GM18951 (cell line): Measurements from ENCODE around the gene DGKI.
"Not testable (repeated sequence)": the region's sequence is repeated elsewhere in the genome, so short reads cannot be mapped to it uniquely, and the experiment has no call there.

Experiments
- POLR2A ChIP-seq: IDR thresholded peaks from 4 replicates; pipeline ENCODE4 v1.6.1; 2011; ENCODE audit warnings: mild to moderate bottlenecking; ENCODE audit not compliant: insufficient read length, insufficient read depth; ENCODE audit errors: extremely low read depth
- in situ Hi-C: fragments of 300-500 bp; cut with MboI; formaldehyde crosslinking; loops from one replicate; pipeline ENCODE4 v1.12.0; 2022; ENCODE audit warnings: low sequenced_read_pairs, mixed read lengths, inconsistent platforms; ENCODE audit not compliant: unreplicated experiment

The DGKI gene

DNA sequence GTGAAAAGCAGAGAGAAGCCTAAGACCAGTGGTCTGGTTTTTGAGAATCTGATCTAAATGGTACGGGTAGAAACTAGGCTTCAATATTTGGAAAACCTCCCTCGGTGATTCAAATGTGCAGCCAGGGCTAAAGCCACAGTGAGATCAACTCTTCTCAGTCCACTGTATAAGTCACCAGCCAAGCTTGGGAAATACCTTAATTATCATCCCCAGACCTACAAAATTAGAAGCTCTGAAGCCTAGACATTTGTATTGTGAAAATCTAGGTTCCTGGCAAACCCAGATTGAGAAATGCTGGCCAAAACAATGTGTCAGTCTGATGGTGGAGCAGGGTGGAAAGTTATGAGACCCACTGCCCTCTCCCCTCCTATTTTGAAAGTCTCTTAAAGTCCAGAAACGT, 131.7 kb downstream of the DGKI start:
- in situ Hi-C loops = no loop called here
- no peak for TF ChIP-seq POLR2A

DNA sequence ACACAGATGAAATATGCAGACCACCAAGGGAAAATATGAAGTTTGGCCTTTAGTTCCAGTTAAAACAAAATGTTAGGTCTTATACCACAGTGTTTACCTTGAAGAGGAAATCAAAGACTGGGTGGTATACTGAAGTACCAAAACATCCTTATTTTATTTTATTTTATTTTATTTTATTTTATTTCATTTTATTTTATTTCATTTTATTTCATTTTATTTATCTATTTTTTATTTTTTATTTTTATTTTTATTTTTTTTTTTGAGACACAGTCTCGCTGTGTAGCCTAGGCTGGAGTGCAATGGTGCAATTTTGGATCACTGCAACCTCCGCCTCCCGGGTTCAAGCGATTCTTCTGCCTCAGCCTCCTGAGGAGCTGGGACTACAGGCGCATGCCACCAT, 140.4 kb downstream of the DGKI start:
- in situ Hi-C loops = not testable (repeated sequence)

DNA sequence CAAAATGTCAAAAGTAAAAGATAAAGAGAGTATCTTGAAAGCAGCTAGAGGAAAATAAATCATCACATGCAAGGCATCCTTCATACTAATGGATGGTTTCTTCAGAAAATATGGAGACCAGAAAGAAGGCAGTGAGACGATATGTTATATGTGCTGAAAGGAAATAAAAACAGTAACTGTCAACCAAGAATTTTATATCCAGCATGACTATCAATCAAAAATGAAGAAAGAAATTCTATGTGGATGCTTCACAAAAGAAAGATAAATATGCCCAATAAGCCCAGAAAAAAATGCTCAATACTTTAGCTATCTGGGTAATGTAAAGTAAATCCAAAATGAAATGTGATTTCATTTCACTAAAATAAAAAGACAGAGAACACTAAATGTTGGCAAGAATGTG, 142.1 kb downstream of the DGKI start:
- in situ Hi-C loops = no loop called here
- no peak for TF ChIP-seq POLR2A

DNA sequence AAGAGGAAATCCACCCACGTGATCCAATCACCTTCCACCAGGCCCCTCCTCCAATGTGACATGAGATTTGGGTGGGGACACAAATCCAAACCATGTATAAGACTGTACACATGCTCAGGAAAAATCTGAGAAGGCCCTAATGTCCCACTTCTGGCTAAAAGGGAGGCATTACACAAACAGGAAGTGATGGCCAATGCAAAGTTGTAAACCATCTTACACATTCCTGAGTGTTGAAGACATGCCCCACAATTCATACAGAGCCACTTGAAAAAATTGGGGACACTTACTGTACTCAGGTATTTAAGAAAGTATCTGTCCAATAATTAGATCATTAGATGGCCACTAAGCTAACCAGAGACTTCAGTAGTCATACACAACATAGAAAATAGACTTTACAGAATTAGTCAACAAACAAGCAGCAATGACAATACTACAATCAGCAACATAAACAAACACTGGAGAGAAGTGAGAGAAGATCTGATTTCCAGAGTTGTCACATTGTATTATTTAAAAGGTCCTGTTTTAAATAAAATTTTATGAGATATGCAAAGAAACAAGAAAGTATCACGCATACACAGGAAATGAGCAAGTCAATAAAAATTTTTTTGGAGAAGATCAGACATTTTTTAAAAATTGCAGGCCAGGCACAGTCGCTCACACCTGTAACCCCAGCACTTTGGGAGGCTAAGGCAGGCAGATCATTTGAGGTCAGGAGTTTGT, 143.3 kb downstream of the DGKI start:
- TF ChIP-seq POLR2A = no peak
- in situ Hi-C loops = no loop called here

DNA sequence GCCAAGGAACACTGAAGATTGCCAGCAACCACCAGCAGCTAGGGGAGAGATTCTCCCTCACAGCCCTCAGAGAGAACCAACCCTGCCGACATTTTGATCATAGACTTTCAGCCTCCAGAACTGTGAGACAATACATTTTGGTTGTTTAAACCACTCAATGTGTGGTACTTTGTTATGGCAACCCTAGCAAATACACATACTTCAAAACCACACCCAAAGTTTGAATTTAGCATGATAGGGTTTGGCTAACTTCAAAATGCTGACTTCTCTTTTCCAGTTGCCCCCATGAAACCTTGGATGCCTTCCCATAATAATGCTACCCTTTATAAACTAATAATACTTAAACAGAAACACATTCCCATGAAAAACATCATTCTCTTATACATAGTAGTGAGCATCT, 149.8 kb downstream of the DGKI start:
- TF ChIP-seq POLR2A = no peak
- in situ Hi-C loops = no loop called here

DNA sequence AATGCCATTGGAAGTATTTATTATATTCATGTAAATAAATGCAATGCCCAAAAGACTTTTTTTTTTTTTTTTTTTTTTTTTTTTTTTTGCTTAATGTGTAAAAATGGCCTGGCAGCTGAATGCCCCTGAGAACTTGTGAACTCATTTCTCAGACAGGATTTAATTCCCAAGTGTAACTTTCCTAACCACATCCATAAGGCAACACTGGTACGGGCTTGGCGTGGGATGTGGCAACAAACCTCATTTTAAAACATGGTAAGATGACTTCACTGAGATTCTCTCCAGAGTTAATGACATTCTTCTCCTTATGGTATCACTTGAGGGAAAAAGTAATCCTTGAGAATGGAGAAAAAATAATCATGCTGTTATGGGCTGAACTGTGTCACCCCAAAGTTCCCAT, 150.4 kb downstream of the DGKI start:
- no peak for TF ChIP-seq POLR2A
- in situ Hi-C loops = no loop called here

DNA sequence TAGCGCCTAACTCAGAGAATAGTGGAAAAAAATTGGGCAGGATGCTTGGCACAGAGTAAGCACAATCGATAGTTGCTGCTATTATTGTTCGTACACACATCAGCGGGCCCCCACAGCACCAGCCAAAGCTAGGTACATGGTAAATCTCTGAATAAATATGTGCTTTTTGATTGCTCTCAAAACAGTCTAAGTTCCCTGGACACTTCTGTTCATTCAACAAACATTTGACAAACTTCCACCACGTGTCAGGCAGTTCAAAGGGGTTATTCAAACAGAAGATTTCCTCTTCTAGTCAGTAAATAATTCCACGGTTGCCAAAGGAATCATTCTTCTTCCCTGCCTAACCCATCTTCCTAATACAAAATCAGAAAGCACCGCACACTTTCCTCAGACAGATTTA, 150.8 kb downstream of the DGKI start:
- TF ChIP-seq POLR2A = no peak
- in situ Hi-C loops = no loop called here

DNA sequence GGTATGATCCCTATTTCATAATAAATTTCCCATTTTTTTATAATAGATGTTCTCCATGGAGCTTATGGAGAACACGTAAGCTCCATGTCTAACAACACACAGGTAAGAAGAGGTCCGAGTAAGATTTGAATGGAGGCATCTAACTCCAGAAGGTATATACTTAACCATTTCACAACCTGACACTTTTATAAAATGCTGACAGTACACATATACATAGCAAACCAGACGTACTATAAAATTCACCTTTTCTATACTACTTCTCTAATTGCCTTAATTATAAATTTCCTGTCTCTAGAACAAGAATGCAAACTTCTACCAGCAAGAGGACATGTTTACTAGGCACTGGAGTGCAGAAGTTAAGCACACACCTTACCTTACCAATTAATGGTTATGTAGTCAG, 151.3 kb downstream of the DGKI start:
- in situ Hi-C loops = no loop called here
- no peak for TF ChIP-seq POLR2A

DNA sequence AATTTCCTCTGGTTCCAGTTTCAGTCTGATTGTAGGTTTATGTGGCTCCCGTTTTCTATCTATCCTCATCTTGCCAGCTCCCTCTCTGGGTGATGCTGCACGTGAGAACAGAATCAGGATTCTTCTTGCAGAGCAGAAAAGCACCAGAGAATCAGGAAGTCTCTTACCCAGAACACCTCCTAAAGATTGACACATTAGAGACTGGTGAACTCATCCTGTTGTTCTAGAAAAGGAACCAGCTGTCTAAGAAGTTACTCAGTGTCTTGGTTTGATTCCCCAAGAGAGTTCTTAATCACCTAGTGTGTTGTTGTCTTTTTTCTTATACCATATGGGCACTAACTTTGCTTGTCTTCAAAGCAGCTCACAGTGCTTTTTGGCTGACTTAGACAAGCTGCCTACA, 152.4 kb downstream of the DGKI start:
- in situ Hi-C loops = no loop called here
- TF ChIP-seq POLR2A = no peak

DNA sequence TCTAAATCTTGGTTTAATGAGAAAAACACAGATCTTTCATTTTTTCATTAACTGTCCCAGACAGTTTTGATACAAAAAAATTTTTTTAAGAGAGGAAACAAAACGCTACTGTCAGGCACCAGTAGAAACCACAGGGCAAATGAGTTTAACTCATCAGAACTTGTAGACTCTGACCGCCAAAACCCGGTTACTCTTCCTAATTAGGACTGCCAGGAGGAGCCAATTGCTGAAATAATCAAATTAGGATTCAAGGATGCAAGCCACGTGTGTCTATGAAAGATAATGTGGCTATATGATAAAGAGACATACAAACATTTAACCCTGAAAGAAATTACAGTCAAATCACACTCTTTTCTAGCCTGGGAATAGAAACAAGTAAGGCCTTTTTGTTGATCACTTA, 154.4 kb downstream of the DGKI start:
- in situ Hi-C loops = no loop called here
- TF ChIP-seq POLR2A = no peak

DNA sequence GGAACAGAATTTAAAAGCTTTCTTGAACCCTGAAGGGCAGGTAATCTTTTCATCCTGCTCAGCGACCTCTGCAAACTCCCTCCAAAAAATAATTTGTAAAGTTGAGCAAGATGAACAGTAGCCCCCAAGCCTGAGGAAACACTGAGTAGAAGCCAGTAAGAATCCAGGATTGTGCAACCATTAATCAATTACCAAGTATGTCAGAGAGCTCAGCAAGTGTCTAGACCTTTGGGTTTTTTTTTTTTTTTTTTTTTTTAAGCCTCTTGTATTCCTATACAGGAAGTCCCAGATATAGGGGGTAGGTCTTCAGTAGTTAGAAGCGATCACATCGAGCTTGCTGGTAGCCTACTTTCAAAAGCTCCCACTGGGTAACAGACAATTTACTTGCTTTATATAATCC, 155.2 kb downstream of the DGKI start:
- in situ Hi-C loops = no loop called here
- TF ChIP-seq POLR2A = no peak

DNA sequence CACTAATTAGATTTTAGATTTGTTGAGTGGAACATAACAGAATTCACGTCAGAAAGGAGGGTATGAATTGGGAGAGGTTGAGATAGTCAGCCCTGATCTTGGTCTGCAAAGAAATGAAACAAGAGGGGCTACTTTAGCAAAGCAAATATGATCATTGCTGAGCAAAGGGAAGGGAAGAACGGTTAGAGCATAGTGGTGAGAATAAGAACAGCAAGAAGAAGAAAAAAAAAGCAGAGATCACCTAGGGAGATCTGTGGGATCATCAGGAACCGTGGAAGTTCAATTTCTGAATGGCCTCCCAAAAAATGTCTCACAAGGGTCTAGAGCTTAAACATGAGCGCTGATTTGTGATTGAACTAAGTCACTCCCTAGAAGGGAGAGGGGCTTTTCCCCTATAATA, 156.1 kb downstream of the DGKI start:
- in situ Hi-C loops = no loop called here
- no peak for TF ChIP-seq POLR2A

DNA sequence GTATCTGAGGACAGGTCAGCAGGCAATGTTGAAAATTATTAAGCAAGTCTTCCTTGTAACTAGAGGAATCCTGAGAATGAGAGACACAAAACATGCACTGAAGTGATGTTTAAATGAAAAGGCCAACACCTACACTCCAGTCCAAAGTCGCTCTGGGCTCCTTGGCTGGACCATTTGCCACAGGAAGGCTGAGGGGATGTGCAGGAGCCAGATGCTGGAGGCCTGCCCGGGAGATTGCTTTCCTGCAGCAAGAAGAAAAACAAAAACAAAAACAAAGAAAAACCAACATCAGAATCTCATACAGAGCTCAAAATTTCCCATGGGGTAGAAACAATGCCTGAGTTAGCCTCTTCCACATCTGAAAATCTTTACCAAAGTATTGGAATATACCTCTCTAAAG, 157.0 kb downstream of the DGKI start:
- TF ChIP-seq POLR2A = no peak
- in situ Hi-C loops = no loop called here

DNA sequence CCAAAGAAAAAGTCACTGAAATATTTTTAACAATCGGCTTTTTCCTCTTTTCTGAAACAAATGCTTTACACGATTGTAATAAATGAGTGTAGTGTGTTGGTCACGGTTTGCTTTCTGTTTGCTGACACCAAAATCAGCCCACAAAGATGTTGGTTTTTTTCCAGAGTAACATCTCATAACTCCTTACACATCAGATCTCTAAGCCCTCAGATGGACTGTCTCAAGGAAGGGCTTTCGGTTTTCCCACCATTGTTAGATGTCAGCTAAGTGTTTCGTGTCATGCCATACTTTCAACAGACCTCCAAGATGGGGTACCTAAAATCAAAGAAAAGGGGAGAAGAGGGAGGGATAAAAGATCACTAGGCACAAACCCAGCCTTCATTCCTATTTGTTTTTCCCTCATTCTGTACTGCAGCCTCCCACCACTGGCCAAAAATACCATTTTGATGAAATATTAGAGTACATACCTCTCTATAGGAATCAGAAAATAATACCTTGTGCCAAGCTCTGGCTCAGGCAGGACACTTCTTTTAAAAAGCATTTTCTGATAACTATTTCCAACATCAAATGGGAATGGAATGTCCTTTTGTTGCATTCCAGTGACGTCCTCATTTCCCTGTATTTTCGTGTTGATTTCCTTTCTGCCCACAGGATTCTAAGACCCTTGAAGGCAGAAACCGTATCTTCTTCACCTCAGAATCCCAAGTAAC, 159.1 kb downstream of the DGKI start:
- in situ Hi-C loops = no loop called here
- no peak for TF ChIP-seq POLR2A
